Measurements from ENCODE around the gene GP9.
"Not testable (repeated sequence)": the region's sequence is repeated elsewhere in the genome, so short reads cannot be mapped to it uniquely, and the experiment has no call there.

GP9 gene

GRCh38 chr3:129069313-129070085 is 8.9 kb downstream of the GP9 start:
- H3K4me3 ChIP-seq (ENCODE audit: low read depth, low read length) = not testable (repeated sequence)

- H3K4me3 ChIP-seq (ENCODE audit: low read depth, low read length) = no peak overlapping the region
Measured at GRCh38 chr3:129070086-129070885, 9.7 kb downstream of the GP9 start.

- H3K4me3 ChIP-seq (ENCODE audit: low read depth, low read length) = no peak overlapping the region
Measured at GRCh38 chr3:129077222-129077621, 16.6 kb downstream of the GP9 start.

GRCh38 chr3:129078510-129078909 is 17.9 kb downstream of the GP9 start:
- no peak overlapping the region for H3K4me3 ChIP-seq (ENCODE audit: low read depth, low read length)

- no peak overlapping the region for H3K4me3 ChIP-seq (ENCODE audit: low read depth, low read length)
Measured at GRCh38 chr3:129081503-129081902, 20.9 kb downstream of the GP9 start.

- H3K4me3 ChIP-seq (ENCODE audit: low read depth, low read length) = no peak overlapping the region
Measured at GRCh38 chr3:129082026-129082425, 21.4 kb downstream of the GP9 start.

GRCh38 chr3:129084501-129084900 is 23.9 kb downstream of the GP9 start:
- no peak overlapping the region for H3K4me3 ChIP-seq (ENCODE audit: low read depth, low read length)

- no peak overlapping the region for H3K4me3 ChIP-seq (ENCODE audit: low read depth, low read length)
Measured at GRCh38 chr3:129085165-129085715, 24.7 kb downstream of the GP9 start.

GRCh38 chr3:129085818-129086217 is 25.2 kb downstream of the GP9 start:
- H3K4me3 ChIP-seq (ENCODE audit: low read depth, low read length) = no peak overlapping the region

- no peak overlapping the region for H3K4me3 ChIP-seq (ENCODE audit: low read depth, low read length)
Measured at GRCh38 chr3:129087138-129087702, 26.6 kb downstream of the GP9 start.

- H3K4me3 ChIP-seq (ENCODE audit: low read depth, low read length) = not testable (repeated sequence)
Measured at GRCh38 chr3:129087904-129088303, 27.3 kb downstream of the GP9 start.

- H3K4me3 ChIP-seq (ENCODE audit: low read depth, low read length) = not testable (repeated sequence)
Measured at GRCh38 chr3:129088312-129088711, 27.7 kb downstream of the GP9 start.

- H3K4me3 ChIP-seq (ENCODE audit: low read depth, low read length) = no peak overlapping the region
Measured at GRCh38 chr3:129095285-129095684, 34.7 kb downstream of the GP9 start.

GRCh38 chr3:129100274-129100673 is 39.7 kb downstream of the GP9 start:
- no peak overlapping the region for H3K4me3 ChIP-seq (ENCODE audit: low read depth, low read length)

GRCh38 chr3:129101370-129102138 is 41.0 kb downstream of the GP9 start:
- H3K4me3 ChIP-seq (ENCODE audit: low read depth, low read length) = no peak overlapping the region

GRCh38 chr3:129103296-129103695 is 42.7 kb downstream of the GP9 start:
- no peak overlapping the region for H3K4me3 ChIP-seq (ENCODE audit: low read depth, low read length)

GRCh38 chr3:129104051-129104450 is 43.5 kb downstream of the GP9 start:
- no peak overlapping the region for H3K4me3 ChIP-seq (ENCODE audit: low read depth, low read length)

- H3K4me3 ChIP-seq (ENCODE audit: low read depth, low read length) = no peak overlapping the region
Measured at GRCh38 chr3:129104498-129105079, 44.0 kb downstream of the GP9 start.

GRCh38 chr3:129105862-129106261 is 45.3 kb downstream of the GP9 start:
- no peak overlapping the region for H3K4me3 ChIP-seq (ENCODE audit: low read depth, low read length)

GRCh38 chr3:129106320-129106719 is 45.7 kb downstream of the GP9 start:
- no peak overlapping the region for H3K4me3 ChIP-seq (ENCODE audit: low read depth, low read length)
